Lower leg skin (tissue), 4 donors: ENCODE results near the gene GMPR. TPM values are rescaled to one million over a fixed set of nuclear protein-coding genes. Genes with fewer than 3 reads are reported as not detected.

Source experiments
- DNase-seq, 2 donors: peaks; one replicate each; pipeline ENCODE4 v3.0.0-alpha.2; 2019; ENCODE audit warnings: low spot score in 2 of 2
- H3K4me3 ChIP-seq: fragments of 200-600 bp; sonication (generic); 2 replicates; pipeline ENCODE4 v1.5.1; 2017; ENCODE audit warnings: mild to moderate bottlenecking, low read depth; ENCODE audit not compliant: poor library complexity, severe bottlenecking
- POLR2A ChIP-seq, 2 donors: fragments of 450-650 bp; IDR thresholded peaks; one replicate each; pipeline ENCODE4 v1.6.1; 2016 to 2017; ENCODE audit warnings: antibody characterized with exemption in 2 of 2, mild to moderate bottlenecking in 1 of 2, moderate library complexity in 1 of 2
- WGBS, 2 donors: methylation state at CpG; one replicate each; pipeline ENCODE4 v1.1.5; 2018; 5-methylcytosine and 5-hydroxymethylcytosine counted together
- intact Hi-C: fragments of 100-400 bp; cut with DNase I; formaldehyde crosslinking; loops from one replicate; pipeline ENCODE4 v1.15.0; 2023; ENCODE audit warnings: low total_unique reads
- total RNA-seq, 4 donors: library from RNA; depleted of rRNA; stranded (reverse); fragments of >200 nt; gene quantifications; one replicate each; pipeline ENCODE4 v1.1.0, GENCODE V29; 2016
- TF ChIP-seq, protein P1 (sequence below), 3 donors: fragments of 450-650 bp; IDR thresholded peaks; one replicate each; pipeline ENCODE4 v1.5.1; 2016; ENCODE audit warnings: antibody characterized with exemption in 3 of 3, mild to moderate bottlenecking in 3 of 3, moderate library complexity in 2 of 3

GMPR gene
- total RNA-seq, 4 donors from 2014 or later, result 5.2 to 26.7 (median 10.6) TPM

DNA sequence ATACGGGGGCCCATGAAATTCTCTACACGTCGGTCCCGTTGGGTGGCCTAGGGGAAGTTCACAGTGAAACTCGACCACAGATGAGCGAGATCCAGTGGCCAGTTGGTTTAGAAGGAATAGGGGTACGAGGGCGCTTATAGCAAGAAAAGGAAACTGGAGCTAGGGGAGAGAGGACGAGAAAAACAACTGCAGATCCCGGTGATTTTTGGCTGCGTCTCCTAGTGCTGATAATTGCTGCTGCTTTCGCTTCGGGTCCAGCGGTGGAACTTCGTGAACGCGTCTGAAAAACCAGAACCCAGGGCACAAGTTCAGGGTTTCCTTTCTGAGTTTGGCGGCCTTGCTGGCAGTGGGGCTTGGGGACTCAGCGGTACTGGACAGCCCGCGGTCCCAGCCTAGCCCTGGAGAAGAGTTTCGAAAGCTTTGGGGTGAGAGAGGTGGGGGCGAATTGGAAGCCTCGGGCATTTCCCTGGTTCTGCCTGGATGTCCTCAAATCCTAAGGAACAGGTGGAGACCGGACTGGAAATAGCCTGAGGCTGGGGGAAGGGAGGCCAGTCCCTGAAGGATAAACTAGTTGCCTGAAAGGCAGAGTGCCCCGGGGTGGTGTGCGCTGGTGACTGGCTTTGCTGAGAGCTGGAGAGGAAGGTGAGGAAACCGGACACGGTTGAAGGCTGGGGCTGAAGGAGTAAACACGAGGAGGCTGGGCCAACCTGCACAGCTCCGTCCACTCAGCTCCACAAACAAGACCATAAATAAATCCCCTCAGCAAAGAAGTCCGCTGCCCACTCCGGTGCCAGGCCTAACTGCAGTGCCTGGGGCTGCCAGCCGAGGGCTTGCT is 793 bp downstream of the GMPR start:
- intact Hi-C loops, result no loop called here
- WGBS, 2 donors, result 8% methylated on average over 33 to 34 of the region's 34 CpGs
- peak in 1 of 2 donors; percentile 92 for DNase-seq
- peak overlapping the region; percentile 53 for H3K4me3 ChIP-seq
- TF ChIP-seq POLR2A (IDR thresholded peaks at IDR 0.05), result no peak
- TF ChIP-seq, protein P1, sequence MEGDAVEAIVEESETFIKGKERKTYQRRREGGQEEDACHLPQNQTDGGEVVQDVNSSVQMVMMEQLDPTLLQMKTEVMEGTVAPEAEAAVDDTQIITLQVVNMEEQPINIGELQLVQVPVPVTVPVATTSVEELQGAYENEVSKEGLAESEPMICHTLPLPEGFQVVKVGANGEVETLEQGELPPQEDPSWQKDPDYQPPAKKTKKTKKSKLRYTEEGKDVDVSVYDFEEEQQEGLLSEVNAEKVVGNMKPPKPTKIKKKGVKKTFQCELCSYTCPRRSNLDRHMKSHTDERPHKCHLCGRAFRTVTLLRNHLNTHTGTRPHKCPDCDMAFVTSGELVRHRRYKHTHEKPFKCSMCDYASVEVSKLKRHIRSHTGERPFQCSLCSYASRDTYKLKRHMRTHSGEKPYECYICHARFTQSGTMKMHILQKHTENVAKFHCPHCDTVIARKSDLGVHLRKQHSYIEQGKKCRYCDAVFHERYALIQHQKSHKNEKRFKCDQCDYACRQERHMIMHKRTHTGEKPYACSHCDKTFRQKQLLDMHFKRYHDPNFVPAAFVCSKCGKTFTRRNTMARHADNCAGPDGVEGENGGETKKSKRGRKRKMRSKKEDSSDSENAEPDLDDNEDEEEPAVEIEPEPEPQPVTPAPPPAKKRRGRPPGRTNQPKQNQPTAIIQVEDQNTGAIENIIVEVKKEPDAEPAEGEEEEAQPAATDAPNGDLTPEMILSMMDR (IDR thresholded peaks at IDR 0.05), result no peak

GRCh38 chr6:16239798-16240123 is 1.4 kb downstream of the GMPR start:
- intact Hi-C loops, result no loop called here
- TF ChIP-seq, protein P1 (IDR thresholded peaks at IDR 0.05), result no peak
- TF ChIP-seq POLR2A (IDR thresholded peaks at IDR 0.05), result no peak
- no peak overlapping the region for H3K4me3 ChIP-seq
- DNase-seq, result peak in 1 of 2 donors; percentile 53
- 52 to 53% methylated on average over 5 of the region's 5 CpGs for WGBS, 2 donors

GRCh38 chr6:16240589-16241320 is 2.4 kb downstream of the GMPR start:
- no peak for DNase-seq
- TF ChIP-seq, protein P1 (IDR thresholded peaks at IDR 0.05), result no peak
- no peak for TF ChIP-seq POLR2A (IDR thresholded peaks at IDR 0.05)
- no peak overlapping the region for H3K4me3 ChIP-seq
- intact Hi-C loops, result no loop called here
- 76 to 80% methylated on average over 12 of the region's 12 CpGs for WGBS, 2 donors

DNA sequence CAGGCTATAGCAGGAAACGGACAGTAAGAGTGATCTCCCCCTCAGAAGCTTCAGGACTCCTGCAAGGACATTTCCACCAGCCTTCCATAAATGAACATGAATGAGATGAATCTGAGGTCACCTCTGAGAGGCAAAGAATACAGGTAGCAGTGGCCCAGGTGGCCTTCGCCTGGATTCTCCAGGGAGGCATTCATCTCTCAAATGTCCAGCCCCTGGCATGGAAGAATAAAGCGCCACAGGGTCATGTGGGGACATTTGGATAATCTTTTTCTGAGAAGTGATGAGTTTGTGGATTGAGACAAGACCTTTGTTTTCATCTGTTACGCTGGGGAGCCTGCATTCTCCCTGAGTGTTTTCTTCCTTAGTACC is 2.9 kb downstream of the GMPR start:
- H3K4me3 ChIP-seq, result no peak overlapping the region
- TF ChIP-seq, protein P1 (IDR thresholded peaks at IDR 0.05), result no peak
- TF ChIP-seq POLR2A (IDR thresholded peaks at IDR 0.05), result no peak
- WGBS, 2 donors, result 95% methylated on average over 4 of the region's 4 CpGs
- DNase-seq, result no peak
- intact Hi-C loops, result no loop called here

DNA sequence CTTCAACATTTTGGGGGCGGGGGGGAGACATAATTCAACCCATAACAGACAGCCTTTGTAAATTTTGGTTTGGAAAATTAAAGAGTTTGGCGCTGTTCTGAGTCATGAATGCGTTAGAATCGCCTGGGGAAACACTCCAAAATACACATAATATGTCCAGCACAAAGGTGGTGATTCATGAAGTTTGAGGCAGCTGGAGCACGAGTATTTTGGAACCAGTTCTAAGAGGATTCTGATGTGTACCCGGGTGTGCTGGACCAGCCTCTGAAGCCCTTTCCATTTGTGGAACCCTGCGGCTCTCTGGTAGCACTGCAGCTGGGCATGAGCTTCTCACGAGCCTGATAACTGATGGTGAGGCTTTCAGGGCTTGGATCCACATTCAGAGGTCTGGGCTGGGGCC is 4.7 kb downstream of the GMPR start:
- DNase-seq, result no peak
- H3K4me3 ChIP-seq, result no peak overlapping the region
- WGBS, 2 donors, result 48 to 51% methylated on average over 8 of the region's 8 CpGs
- intact Hi-C loops, result no loop called here
- no peak for TF ChIP-seq POLR2A (IDR thresholded peaks at IDR 0.05)
- TF ChIP-seq, protein P1 (IDR thresholded peaks at IDR 0.05), result no peak
